K562 (cell line): ENCODE results near the gene ERI2. TPM values are rescaled to one million over a fixed set of nuclear protein-coding genes. Genes with fewer than 3 reads are reported as not detected.
A peak's percentile ranks its signal among the peaks of the same experiment; 100 is the strongest.

Experiments
- ATAC-seq: fragments of 200-7000 bp; cut with Tn5 transposase; 3 replicates; pipeline ENCODE4 v1.9.1; 2020; ENCODE audit warnings: moderate library complexity
- BruUV-seq: library from RNA; stranded (reverse); fragments of 400-500 nt; replicated peaks from 2 replicates; lab custom pipeline; 2021; lab: Mats Ljungman, UMichigan
- CTCF ChIA-PET: fragments of 300-600 bp; formaldehyde crosslinking; extraction: SDS; loops from one replicate; lab custom pipeline; 2021; ENCODE audit warnings: low intra/inter-chr PET ratio; lab: Yijun Ruan, JAX
- POLR2A ChIA-PET: fragments of 300-600, 350-650 bp; sonication (Branson Sonifier 250); formaldehyde crosslinking; extraction: SDS; loops from one replicate; lab custom pipeline; 2021; ENCODE audit warnings: antibody characterized with exemption, inconsistent platforms; lab: Yijun Ruan, JAX
- DNase-seq, 4 experiments: peaks; one replicate each; pipeline versions ENCODE4 v3.0.0 to v3.0.0-alpha.2; 2011 to 2018; ENCODE audit warnings: low spot score in 3 of 4, mixed read lengths in 3 of 4; ENCODE audit errors: extremely low read depth in 1 of 4
- FAIRE-seq: peaks from 2 replicates; lab custom pipeline; 2011; peaks lifted over from hg19 to GRCh38; lab: Jason Lieb, UNC
- H2AFZ ChIP-seq: 2 replicates; pipeline ENCODE4 v1.6.0; 2011; ENCODE audit warnings: low read depth, low read length, control low read depth, inconsistent platforms
- H3K27ac ChIP-seq: fragments of 200-600 bp; 3 replicates; pipeline ENCODE4 v1.8.0; 2011; ENCODE audit warnings: low read depth, mild to moderate bottlenecking, control low read depth, inconsistent platforms, low read length, moderate library complexity, mixed read lengths; ENCODE audit errors: extremely low read depth
- H3K27me3 ChIP-seq, 2 experiments: fragments of 300-600 bp in 1 of 2; 2 replicates in 1 of 2; 3 replicates in 1 of 2; pipeline versions ENCODE4 v1.6.0 to v1.8.0; 2011; ENCODE audit warnings: inconsistent platforms in 2 of 2, low read length in 2 of 2, mild to moderate bottlenecking in 1 of 2, mixed read lengths in 1 of 2, moderate library complexity in 1 of 2; ENCODE audit not compliant: control insufficient read depth in 2 of 2, insufficient read depth in 2 of 2
- H3K36me3 ChIP-seq: fragments of 300-600 bp; 3 replicates; pipeline ENCODE4 v1.8.0; 2011; ENCODE audit warnings: mild to moderate bottlenecking, low read length, inconsistent platforms; ENCODE audit not compliant: control insufficient read depth, insufficient read depth
- H3K4me1 ChIP-seq, 2 experiments: fragments of 200-600 bp in 1 of 2; replicated peaks in 1 of 2; 2 replicates in 1 of 2; 3 replicates in 1 of 2; pipeline versions ENCODE4 v1.5.1 to v1.8.0; 2011; ENCODE audit warnings: inconsistent platforms in 2 of 2, low read length in 2 of 2, mild to moderate bottlenecking in 1 of 2, mixed read lengths in 1 of 2, moderate library complexity in 1 of 2; ENCODE audit not compliant: control insufficient read depth in 2 of 2, insufficient read depth in 2 of 2
- H3K4me2 ChIP-seq: 2 replicates; pipeline ENCODE4 v1.6.1; 2011; ENCODE audit warnings: low read length, control low read depth, inconsistent platforms, mixed read lengths; ENCODE audit not compliant: insufficient read depth
- H3K4me3 ChIP-seq: fragments of 200-600 bp; sonication (generic), shearing (Covaris generic); 2 replicates; pipeline ENCODE4 v1.5.1; 2016; ENCODE audit warnings: control low read depth, inconsistent platforms
- H3K79me2 ChIP-seq: fragments of 200-600 bp; 3 replicates; pipeline ENCODE4 v1.8.0; 2011; ENCODE audit warnings: low read length, inconsistent platforms; ENCODE audit not compliant: control insufficient read depth, insufficient read depth
- H3K9ac ChIP-seq, 2 experiments: 2 replicates each; pipeline versions ENCODE4 v1.6.0 to v1.6.1; 2011; ENCODE audit warnings: low read depth in 2 of 2, low read length in 2 of 2, control low read depth in 1 of 2, inconsistent platforms in 1 of 2, mild to moderate bottlenecking in 1 of 2, mixed read lengths in 1 of 2; ENCODE audit not compliant: insufficient read depth in 1 of 2
- H3K9me1 ChIP-seq: one replicate; pipeline ENCODE4 v1.6.0; 2011; ENCODE audit warnings: inconsistent platforms, mild to moderate bottlenecking, low read length, moderate library complexity; ENCODE audit not compliant: control insufficient read depth, insufficient read depth
- H3K9me3 ChIP-seq: replicated peaks from 2 replicates; pipeline ENCODE4 v1.5.1; 2011; ENCODE audit warnings: low read depth, low read length, inconsistent platforms; ENCODE audit not compliant: control insufficient read depth, insufficient read depth
- H4K20me1 ChIP-seq: replicated peaks from 2 replicates; pipeline ENCODE4 v1.6.1; 2011; ENCODE audit warnings: low read length, inconsistent platforms, mixed read lengths; ENCODE audit not compliant: control insufficient read depth, insufficient read depth
- CREB1 ChIP-seq, 2 experiments: sonication (generic) in 1 of 2; formaldehyde crosslinking in 1 of 2; IDR thresholded peaks; 2 replicates each; pipeline versions ENCODE4 v1.6.1 to v1.8.0; 2012 to 2022; ENCODE audit warnings: inconsistent platforms in 1 of 2, mild to moderate bottlenecking in 1 of 2, missing genetic modification reagents in 1 of 2, moderate library complexity in 1 of 2
- EP300 ChIP-seq: IDR thresholded peaks from 2 replicates; pipeline ENCODE4 v1.6.1; 2012; ENCODE audit warnings: low read length, improper control_type of control experiment
- FOXJ2 ChIP-seq: fragments of 200-800 bp; sonication (Bioruptor generic); IDR thresholded peaks from 2 replicates; pipeline ENCODE4 v1.6.1; 2016; ENCODE audit warnings: missing genetic modification characterization, missing compliant biosample characterization
- IRF2 ChIP-seq: sonication (generic); formaldehyde crosslinking; IDR thresholded peaks from 2 replicates; pipeline ENCODE4 v1.8.1; 2022; ENCODE audit warnings: mild to moderate bottlenecking, missing genetic modification reagents
- KDM1A ChIP-seq, 2 experiments: fragments of 450-650 bp; IDR thresholded peaks; 2 replicates each; pipeline ENCODE4 v1.6.1; 2016; ENCODE audit warnings: mild to moderate bottlenecking in 2 of 2
- ZBTB2 ChIP-seq: fragments of 450-650 bp; IDR thresholded peaks from 2 replicates; pipeline ENCODE4 v1.6.1; 2016; ENCODE audit warnings: antibody characterized with exemption
- ZFP30 ChIP-seq: fragments of 250-450 bp; sonication (Bioruptor Pico); IDR thresholded peaks from 2 replicates; pipeline ENCODE4 v1.8.0; 2022; ENCODE audit warnings: moderate library complexity, mild to moderate bottlenecking, inconsistent platforms, borderline replicate concordance
- ZNF124 ChIP-seq: sonication (generic); formaldehyde crosslinking; IDR thresholded peaks from 2 replicates; pipeline ENCODE4 v1.8.1; 2022; ENCODE audit warnings: missing genetic modification reagents
- ZNF146 ChIP-seq: IDR thresholded peaks from one replicate; pipeline ENCODE4 v1.6.1; 2018; ENCODE audit warnings: missing compliant biosample characterization; ENCODE audit not compliant: unreplicated experiment
- WGBS: fragments of 100-300 bp; shearing (Covaris generic); methylation state at CpG from one replicate; pipeline ENCODE4 v1.1.6; 2016; ENCODE audit warnings: low coverage, mixed read lengths; ENCODE audit not compliant: insufficient coverage; ENCODE audit errors: missing lambda C conversion rate; 5-methylcytosine and 5-hydroxymethylcytosine counted together
- in situ Hi-C: fragments of 300-500 bp; cut with MboI; formaldehyde crosslinking; loops from 4 replicates; pipeline ENCODE4 v1.15.0; 2018; ENCODE audit warnings: inconsistent platforms, mixed read lengths
- intact Hi-C: fragments of 100-400 bp; cut with micrococcal nuclease; formaldehyde crosslinking; loops from 2 replicates; pipeline ENCODE4 v1.14.2; 2022
- polyA plus RNA-seq, 8 experiments: library from polyadenylated mRNA; depleted of rRNA in 4 of 8; stranded (reverse) in 5 of 8; unstranded in 3 of 8; fragments of >200 nt; fragmentation: Nextera tagmentation in 2 of 8; fragmentation: Illumina TruSeq in 1 of 8; extraction: Ambion mirVana in 2 of 8; extraction: Trizol in 1 of 8; gene quantifications; 2 replicates each; pipeline versions ENCODE4 v1.2.1 to v1.2.3, GENCODE V29; 2011 to 2014; ENCODE audit warnings: inconsistent platforms in 1 of 8, missing spikeins in 1 of 8
- total RNA-seq, 7 experiments: library from RNA; depleted of rRNA in 6 of 7; stranded (reverse); fragments of >200 nt in 6 of 7; fragmentation: Illumina TruSeq in 2 of 7; extraction: Trizol in 2 of 7; gene quantifications; 2 replicates each; pipeline versions ENCODE4 v1.2.1 to v1.2.3, GENCODE V29; 2011 to 2021; ENCODE audit warnings: low replicate concordance in 1 of 7
- TF ChIP-seq, protein P1 (sequence below): fragments of 450-650 bp; IDR thresholded peaks from 2 replicates; pipeline ENCODE4 v1.6.1; 2018; ENCODE audit not compliant: partially characterized antibody
- TF ChIP-seq, protein P2 (sequence below): fragments of 250-450 bp; sonication (Bioruptor Pico); IDR thresholded peaks from 2 replicates; pipeline ENCODE4 v1.4.0; 2020; ENCODE audit warnings: mild to moderate bottlenecking

ERI2 gene
- total and polyA plus RNA-seq, 9 of the 15 experiments (the other 6 are each of a cell fraction or from before 2014, with no cell fraction given), result 23.3 to 57.0 (median 48.1) TPM

DNA sequence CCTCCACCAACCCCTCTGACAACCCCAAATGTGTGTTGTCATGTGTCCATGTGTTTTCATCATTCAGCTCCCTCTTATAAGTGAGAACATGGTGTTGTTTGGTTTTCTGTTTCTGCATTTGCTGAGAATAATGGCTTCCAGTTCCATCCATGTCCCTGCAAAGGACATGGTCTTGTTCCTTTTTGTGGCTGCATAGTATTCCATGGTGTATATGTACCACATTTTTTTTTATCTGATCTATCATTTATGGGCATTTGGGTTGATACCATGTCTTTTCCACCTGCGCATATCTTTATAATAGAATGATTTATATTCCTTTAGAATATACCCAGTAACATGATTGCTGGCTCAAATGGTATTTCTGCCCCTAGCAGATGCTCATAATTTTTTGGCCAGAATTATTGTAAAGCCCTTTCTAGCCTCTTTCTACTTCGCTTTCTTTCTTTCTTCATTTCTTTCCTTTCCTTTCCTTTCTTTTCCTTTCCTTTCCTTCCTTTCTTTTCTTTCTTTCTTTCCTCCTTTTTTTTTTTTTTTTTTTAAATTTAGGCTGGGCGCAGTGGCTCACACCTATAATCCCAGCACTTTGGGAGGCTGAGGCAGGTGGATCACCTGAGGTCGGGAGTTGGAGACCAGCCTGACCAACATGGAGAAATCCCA is 12.8 kb upstream of the ERI2 start (continued):
- TF ChIP-seq, protein P1, sequence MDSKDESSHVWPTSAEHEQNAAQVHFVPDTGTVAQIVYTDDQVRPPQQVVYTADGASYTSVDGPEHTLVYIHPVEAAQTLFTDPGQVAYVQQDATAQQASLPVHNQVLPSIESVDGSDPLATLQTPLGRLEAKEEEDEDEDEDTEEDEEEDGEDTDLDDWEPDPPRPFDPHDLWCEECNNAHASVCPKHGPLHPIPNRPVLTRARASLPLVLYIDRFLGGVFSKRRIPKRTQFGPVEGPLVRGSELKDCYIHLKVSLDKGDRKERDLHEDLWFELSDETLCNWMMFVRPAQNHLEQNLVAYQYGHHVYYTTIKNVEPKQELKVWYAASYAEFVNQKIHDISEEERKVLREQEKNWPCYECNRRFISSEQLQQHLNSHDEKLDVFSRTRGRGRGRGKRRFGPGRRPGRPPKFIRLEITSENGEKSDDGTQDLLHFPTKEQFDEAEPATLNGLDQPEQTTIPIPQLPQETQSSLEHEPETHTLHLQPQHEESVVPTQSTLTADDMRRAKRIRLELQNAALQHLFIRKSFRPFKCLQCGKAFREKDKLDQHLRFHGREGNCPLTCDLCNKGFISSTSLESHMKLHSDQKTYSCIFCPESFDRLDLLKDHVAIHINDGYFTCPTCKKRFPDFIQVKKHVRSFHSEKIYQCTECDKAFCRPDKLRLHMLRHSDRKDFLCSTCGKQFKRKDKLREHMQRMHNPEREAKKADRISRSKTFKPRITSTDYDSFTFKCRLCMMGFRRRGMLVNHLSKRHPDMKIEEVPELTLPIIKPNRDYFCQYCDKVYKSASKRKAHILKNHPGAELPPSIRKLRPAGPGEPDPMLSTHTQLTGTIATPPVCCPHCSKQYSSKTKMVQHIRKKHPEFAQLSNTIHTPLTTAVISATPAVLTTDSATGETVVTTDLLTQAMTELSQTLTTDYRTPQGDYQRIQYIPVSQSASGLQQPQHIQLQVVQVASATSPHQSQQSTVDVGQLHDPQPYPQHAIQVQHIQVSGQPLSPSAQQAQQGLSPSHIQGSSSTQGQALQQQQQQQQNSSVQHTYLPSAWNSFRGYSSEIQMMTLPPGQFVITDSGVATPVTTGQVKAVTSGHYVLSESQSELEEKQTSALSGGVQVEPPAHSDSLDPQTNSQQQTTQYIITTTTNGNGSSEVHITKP, result no peak
- TF ChIP-seq KDM1A (IDR thresholded peaks at IDR 0.05), result 0 out of 4 replicates have a peak, but pooled peaks of 1 of the 2 experiments have one; percentile 9
- TF ChIP-seq ZNF124 (CRISPR knock-in tag), result no peak
- no peak for TF ChIP-seq IRF2 (CRISPR knock-in tag)
- TF ChIP-seq ZNF146 (CRISPR knock-in tag), result peak; percentile 95
- TF ChIP-seq, all 486 proteins: peak for 5

DNA sequence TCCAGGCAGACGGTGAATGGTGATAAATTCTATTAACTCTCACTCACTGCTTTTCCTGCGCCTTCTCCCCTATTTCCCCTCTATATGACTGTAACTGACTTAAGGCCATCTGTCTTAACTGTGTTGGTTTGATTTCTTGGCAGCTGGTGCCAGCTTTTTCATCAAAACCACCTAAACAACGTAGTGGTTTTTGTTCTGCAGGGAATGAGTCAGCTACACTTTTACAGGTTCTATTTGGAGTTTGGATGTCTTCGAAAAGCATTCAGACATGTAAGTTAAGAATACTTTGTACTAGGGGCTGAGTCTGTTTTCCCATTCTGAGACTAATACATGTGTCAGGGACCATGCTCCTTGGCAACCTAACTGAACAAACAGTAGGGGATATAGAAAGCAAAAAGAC is 8.5 kb upstream of the ERI2 start:
- no peak overlapping the region for H3K27ac ChIP-seq
- in situ Hi-C loops (no loop called here), intact Hi-C loops (no loop called here)
- H3K27me3 ChIP-seq, result no peaks in the 10 kb centered on the region
- no peaks in the 10 kb centered on the region; a peak in 1 of 5 replicates for H3K4me1 ChIP-seq
- no peaks in the 10 kb centered on the region for H4K20me1 ChIP-seq
- FAIRE-seq (no peak), DNase-seq (no peak), ATAC-seq (no peak)
- H3K4me3 ChIP-seq, result no peak overlapping the region
- H3K36me3 ChIP-seq, result peaks cover 59% of the 10 kb centered on the region
- BruUV-seq, result no TSS peak
- H3K9me3 ChIP-seq, result no peaks in the 10 kb centered on the region; the same call in 1 of the 2 replicates
- H3K9me1 ChIP-seq, result no peaks in the 10 kb centered on the region
- ChIA-PET CTCF (no interaction called here), POLR2A (interaction anchor here (0.5 to 1.7 kb wide), 5 partner anchors 8 to 147 kb away, joined by 3 to 9 read pairs (median 3); partner anchors contain the start of genes ACSM3, ERI2 and REXO5)
- WGBS, result 84% methylated on average over 4 of the region's 4 CpGs
- H2AFZ ChIP-seq, result no peak overlapping the region
- peaks cover 4% of the 10 kb centered on the region; the same call in 1 of the 3 replicates for H3K79me2 ChIP-seq
- no peak overlapping the region for H3K4me2 ChIP-seq
- no peak overlapping the region for H3K9ac ChIP-seq
- TF ChIP-seq, protein P2, sequence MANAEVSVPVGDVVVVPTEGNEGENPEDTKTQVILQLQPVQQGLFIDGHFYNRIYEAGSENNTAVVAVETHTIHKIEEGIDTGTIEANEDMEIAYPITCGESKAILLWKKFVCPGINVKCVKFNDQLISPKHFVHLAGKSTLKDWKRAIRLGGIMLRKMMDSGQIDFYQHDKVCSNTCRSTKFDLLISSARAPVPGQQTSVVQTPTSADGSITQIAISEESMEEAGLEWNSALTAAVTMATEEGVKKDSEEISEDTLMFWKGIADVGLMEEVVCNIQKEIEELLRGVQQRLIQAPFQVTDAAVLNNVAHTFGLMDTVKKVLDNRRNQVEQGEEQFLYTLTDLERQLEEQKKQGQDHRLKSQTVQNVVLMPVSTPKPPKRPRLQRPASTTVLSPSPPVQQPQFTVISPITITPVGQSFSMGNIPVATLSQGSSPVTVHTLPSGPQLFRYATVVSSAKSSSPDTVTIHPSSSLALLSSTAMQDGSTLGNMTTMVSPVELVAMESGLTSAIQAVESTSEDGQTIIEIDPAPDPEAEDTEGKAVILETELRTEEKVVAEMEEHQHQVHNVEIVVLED (CRISPR knock-in tag), result no peak
- TF ChIP-seq CREB1 (IDR thresholded peaks at IDR 0.05) (no peak), CREB1 (CRISPR knock-in tag; IDR thresholded peaks at IDR 0.05) (no peak), ZBTB2 (no peak), EP300 (no peak), ZFP30 (CRISPR knock-in tag) (no peak), FOXJ2 (no peak)
